NCI-H524 treated with DMSO at 0.1 percent for 48 hours (cell line): ENCODE data around the gene TNS4.

ENCODE experiments used
- DNase-seq: peaks from one replicate; lab custom pipeline; 2025; lab: John Stamatoyannopoulos, UW

Gene TNS4

DNA sequence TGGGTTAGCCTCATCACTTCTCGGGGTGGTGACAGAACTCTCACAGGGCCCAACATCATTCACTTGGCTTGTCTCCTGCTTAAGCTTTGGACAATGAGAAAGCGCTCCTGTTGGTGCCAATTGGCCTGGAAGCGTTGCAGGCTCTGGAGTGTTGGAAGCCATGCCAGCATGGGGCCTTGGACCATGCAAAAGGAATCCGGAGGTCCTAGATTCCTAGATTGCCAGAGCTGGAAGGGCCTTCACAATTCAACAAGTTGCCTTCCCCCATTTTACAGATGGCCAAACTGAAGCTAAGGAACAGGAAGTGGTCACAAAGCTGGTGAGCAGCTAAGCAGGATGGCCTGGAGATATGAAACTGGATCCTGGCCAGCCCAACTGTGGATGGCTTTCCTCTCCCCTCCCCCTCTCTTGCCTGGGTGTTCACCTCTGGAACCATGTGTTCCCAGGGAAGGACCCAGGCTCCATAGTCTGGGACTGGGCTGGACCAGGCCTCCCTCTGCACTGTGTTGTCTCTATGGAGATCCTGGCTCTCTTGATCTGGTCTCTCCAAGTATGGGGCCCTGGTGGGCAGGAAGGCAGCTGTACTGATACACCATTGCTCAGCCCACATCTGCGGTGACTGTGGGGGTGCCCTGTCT is 64.2 kb downstream of the TNS4 start:
- no peak for DNase-seq

DNA sequence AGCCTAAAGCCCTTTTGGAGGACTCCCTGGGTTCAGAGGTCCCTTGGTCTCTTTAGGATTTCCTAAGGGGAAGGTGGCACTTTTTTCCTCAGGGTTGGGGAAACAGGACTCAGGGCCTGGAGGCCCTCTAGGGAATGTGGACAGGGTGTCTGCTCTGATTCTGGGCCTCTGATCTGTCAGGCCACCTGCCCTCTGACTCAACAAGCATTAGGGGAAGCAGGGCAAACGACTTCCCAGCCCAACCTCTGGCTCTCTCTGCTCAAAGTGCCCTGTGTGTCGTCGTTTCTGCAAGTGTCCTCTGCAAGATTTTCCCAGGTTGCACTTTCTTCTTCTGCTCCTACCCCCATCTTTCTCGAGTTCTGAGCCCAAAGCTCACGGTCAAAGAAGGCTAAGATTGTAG is 64.8 kb downstream of the TNS4 start:
- no peak for DNase-seq

DNA sequence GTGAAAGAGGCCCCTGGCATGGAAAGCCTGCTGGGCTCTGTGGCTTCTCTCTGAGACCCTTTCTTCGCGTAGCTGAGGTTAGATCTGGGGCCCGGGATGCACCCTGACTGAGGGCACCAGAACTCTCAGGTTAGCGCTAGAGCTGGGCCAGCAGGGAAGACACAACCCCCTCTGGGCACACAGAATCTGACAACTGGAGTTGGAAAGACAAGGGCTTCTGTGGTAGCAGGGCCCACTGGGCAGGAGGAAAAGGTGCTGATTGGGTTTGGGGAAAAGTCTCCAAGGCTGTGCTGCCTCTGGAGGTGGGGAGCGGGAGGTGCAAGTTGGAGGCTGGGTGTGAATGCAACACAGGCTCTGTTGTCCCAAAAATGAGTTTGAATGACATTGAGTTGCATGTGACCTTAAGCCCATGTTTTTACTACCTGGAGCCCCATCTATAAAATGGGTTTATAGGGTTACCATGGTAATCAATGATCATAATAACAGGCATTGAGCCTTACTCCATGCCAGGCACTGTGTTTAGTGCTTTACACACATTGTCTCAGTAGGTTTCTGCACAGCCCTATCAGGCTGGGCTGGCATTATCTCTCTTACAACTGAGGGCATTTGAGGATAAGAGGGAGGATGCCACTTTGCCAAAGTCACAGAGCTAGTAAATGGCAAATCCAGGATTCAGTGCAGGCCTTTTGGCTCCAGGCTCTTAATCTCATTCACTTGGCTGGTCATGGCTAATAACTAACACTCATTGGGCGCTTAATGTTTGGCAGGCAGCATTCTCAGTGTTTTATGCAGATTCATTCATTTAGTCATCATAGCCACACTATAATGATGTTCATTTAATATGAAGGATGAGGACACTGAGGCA is 67.6 kb downstream of the TNS4 start:
- no peak for DNase-seq

DNA sequence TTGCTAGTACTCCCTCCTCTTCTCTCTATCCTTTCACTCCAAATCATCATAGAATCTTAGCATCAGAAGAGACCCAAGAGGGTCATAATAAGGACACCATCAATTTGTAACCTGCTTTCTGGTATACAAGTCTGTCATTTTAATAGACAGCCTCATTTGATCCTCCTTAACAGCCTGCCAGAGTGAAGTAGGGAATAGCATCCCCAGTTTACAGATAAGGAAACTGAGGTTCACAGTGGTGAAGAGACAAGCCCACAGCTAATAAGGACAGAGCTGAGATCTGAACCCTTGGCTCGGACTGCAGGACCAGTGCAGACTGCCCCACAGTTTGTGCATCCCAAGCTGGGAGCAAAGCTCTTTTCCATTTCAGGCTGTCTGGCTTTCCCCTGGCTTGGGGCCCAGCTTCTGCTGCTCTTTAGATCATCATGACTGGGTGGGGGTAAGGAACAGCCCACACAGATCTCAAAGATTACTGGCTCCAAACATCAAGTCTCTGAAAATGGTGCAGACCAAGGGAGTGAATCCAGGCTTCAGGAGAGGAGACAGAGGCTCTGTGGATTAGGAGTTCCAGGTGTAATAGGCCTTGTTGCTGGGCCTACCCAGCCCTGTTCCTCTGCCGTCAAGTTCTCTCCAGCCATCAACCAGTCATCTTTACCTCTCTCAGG is 68.4 kb downstream of the TNS4 start:
- DNase-seq, result no peak

DNA sequence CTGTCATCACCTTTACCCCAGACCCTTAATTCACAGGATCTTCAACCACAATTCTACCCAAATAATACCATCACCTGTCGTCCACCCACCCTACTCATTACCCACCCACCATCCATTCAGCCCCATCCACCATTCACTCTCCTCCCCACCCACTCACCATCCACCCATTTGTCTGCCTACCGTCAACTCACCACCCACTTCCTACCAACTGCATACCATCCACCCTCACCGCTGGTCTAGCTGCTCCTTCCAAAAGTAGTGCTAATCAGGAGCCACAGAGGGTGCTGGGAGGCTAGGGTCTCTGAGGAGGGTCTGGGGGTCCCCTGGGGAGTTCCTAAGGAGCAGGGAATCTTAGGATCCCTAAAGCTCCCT is 70.2 kb downstream of the TNS4 start:
- DNase-seq, result no peak

DNA sequence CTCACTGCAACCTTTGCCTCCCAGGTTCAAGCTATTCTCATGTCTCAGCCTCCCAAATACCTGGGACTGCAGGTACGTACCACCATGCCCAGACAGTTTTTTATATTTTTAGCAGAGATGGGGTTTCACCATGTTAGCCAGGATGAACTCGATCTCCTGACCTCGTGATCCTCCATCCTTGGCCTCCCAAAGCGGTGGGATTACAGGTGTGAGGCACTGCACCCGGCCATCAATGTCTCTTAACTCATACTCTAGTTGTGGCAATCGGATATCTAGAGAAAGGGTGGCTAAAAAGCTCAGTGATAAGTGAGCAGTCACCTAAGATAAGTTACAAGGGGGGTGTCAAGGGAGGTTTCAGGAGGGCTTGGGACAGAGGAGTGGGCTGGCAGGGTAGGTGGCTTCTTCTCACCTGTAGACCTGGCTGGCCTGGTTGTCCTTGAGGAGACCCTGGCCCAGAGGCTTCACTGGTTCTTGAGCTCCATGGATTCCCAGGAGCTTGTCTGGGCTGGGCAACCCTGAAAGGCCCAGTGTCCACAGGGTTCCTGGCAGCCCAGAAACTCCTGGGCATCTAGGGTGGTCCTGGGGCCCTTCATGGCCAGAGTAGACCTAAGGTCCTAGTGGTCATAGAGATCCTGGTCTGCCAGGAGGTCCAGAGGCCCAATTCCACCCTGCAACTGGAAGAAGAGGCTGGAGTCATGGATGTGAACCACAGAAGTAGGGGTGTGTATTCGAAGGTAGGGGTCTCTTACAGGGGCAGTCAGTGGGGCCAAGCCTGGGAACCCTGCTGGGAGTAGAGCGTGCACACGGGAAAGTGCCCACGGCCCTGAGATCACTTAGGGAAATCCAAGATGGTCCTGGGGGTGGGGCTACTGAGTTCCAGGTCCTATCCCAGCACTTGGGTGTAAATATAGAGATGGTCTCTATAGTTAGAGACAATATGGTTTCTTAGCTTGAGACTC is 70.9 kb downstream of the TNS4 start:
- DNase-seq, result no peak

DNA sequence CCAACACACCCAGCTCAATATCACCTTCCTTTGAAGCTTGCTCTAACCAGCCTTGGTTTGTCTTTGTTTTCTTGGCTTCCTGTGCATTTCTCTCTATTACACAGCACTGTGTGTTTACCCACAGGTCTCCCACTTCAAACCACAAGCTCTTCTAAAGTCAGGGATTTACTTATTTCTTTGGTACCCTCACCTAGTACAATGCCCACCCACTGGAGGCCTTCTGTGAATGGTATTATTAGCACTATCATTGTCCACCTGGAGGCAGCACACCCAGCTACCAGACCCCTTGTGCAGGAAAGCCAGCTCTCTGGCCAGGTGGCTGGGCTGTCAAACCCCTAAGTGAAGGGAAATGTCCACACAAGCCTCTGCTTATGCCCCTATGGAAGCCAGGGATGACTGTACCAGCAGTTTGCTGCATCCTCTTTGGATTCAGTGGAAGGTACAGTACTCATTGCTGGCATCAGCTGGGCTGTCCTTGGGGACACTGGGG is 74.4 kb downstream of the TNS4 start:
- no peak for DNase-seq
